HG02642 (cell line): ENCODE data around the gene GNG4.

ENCODE experiments used
- ATAC-seq: cut with Tn5 transposase; IDR thresholded peaks from one replicate; pipeline ENCODE4 v1.9.1; 2021; ENCODE audit warnings: mild to moderate bottlenecking; ENCODE audit not compliant: unreplicated experiment, poor library complexity

Gene GNG4

GRCh38 chr1:235502601-235503402, 146.8 kb downstream of the GNG4 start:
- ATAC-seq: no peak

- no peak for ATAC-seq
Observed at GRCh38 chr1:235500971-235501540, 148.5 kb downstream of the GNG4 start.
